Aorta (tissue), 5 donors: ENCODE data around the gene UNC79. TPM values are rescaled to one million over a fixed set of nuclear protein-coding genes. Genes with fewer than 3 reads are reported as not detected.

Experiments
- ATAC-seq: fragments of 200-7000 bp; cut with Tn5 transposase; one replicate; pipeline ENCODE4 v1.9.1; 2022; ENCODE audit warnings: moderate library complexity; ENCODE audit not compliant: low FRiP score
- DNase-seq, 2 donors: peaks; one replicate each; pipeline ENCODE4 v3.0.0-alpha.2; 2020
- H3K27ac ChIP-seq, 2 donors: one replicate each; pipeline ENCODE4 v1.5.1; 2013; ENCODE audit warnings: low read length in 2 of 2, mild to moderate bottlenecking in 2 of 2, moderate library complexity in 2 of 2, control low read depth in 1 of 2, inconsistent platforms in 1 of 2, low read depth in 1 of 2
- H3K27me3 ChIP-seq, 2 donors: one replicate each; pipeline ENCODE4 v1.6.1; 2013; ENCODE audit warnings: control low read depth in 1 of 2, low read length in 1 of 2, mild to moderate bottlenecking in 1 of 2, moderate library complexity in 1 of 2; ENCODE audit not compliant: insufficient read depth in 2 of 2, control insufficient read depth in 1 of 2
- H3K36me3 ChIP-seq, 2 donors: one replicate each; pipeline ENCODE4 v1.6.1; 2013; ENCODE audit warnings: control low read depth in 1 of 2, low read length in 1 of 2, mild to moderate bottlenecking in 1 of 2; ENCODE audit not compliant: insufficient read depth in 2 of 2, control insufficient read depth in 1 of 2
- H3K4me1 ChIP-seq, 2 donors: one replicate each; pipeline ENCODE4 v1.6.1; 2013; ENCODE audit warnings: low read length in 2 of 2, control low read depth in 1 of 2, mild to moderate bottlenecking in 1 of 2, moderate library complexity in 1 of 2; ENCODE audit not compliant: insufficient read depth in 2 of 2, control insufficient read depth in 1 of 2
- H3K4me3 ChIP-seq, 2 donors: one replicate each; pipeline ENCODE4 v1.5.1; 2013; ENCODE audit warnings: low read length in 2 of 2, control low read depth in 1 of 2, mild to moderate bottlenecking in 1 of 2
- H3K9me3 ChIP-seq: one replicate; pipeline ENCODE4 v1.6.1; 2013; ENCODE audit warnings: mild to moderate bottlenecking, low read length; ENCODE audit not compliant: control insufficient read depth
- WGBS, 2 donors: extraction: QIAGEN DNeasy Blood & Tissue Kit; methylation state at CpG; one replicate each; pipeline ENCODE4 v1.1.7; 2013; 5-methylcytosine and 5-hydroxymethylcytosine counted together
- intact Hi-C, 2 donors: fragments of 100-400 bp; cut with DNase I; formaldehyde crosslinking; loops; one replicate each; pipeline versions ENCODE4 v1.14.2 to v1.15.0; 2022
- polyA plus RNA-seq, 2 donors: library from polyadenylated mRNA; stranded (reverse); fragments of 200-250 nt; gene quantifications; one replicate each; pipeline ENCODE4 v1.2.3, GENCODE V29; 2013
- total RNA-seq, 2 donors: library from RNA; stranded (reverse); fragmentation: NEBNext Ultra II Directional; extraction: Animal tissue kit (Norgen Biotek cat#: 25700); gene quantifications; one replicate each; pipeline ENCODE4 v1.2.1, GENCODE V29; 2021
- donor health status: healthy with polysubstance abuse.
- donor health status: Bipolar disorder and iron deficiency.
- donor health status: DM: no; HTN: no; CAD: no.
- donor health status: DM: no; HTN: no; CAD: no.
- donor health status: DM: yes; HTN: yes; CAD: no.

Gene UNC79
- total and polyA plus RNA-seq, 4 donors = 0.05 to 0.21 (median 0.16) TPM; not detected in 1

DNA sequence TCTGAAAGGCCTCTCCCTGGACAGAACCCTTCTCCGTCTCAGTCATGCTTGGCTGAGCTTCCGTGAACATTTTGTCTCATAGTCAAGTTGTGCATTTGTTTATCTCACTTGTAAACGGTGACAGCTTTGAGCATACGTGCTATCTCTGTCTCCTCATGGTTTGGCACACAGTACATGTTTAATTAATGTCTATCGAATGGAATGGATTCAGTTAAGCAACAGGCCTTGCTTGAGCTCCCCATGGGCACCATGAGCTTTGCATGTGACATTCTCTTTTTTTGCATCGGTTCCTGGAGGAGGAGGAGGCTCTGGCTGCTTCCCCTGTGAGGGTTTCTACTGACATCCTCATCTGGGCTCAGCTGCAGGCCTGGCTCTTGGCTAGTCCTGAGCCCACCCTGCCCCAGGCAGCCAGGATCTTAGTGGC, 277.6 kb downstream of the UNC79 start:
- intact Hi-C loops = no loop called here
- no peaks in the 10 kb centered on the region for H3K36me3 ChIP-seq
- H3K27me3 ChIP-seq = no peaks in the 10 kb centered on the region
- no peak overlapping the region for H3K4me3 ChIP-seq
- no peaks in the 10 kb centered on the region for H3K9me3 ChIP-seq
- ATAC-seq (peak; percentile 10), DNase-seq (no peak)
- H3K4me1 ChIP-seq = no peaks in the 10 kb centered on the region
- H3K27ac ChIP-seq = no peak overlapping the region
- 70 to 77% methylated on average over 6 of the region's 6 CpGs for WGBS, 2 donors

DNA sequence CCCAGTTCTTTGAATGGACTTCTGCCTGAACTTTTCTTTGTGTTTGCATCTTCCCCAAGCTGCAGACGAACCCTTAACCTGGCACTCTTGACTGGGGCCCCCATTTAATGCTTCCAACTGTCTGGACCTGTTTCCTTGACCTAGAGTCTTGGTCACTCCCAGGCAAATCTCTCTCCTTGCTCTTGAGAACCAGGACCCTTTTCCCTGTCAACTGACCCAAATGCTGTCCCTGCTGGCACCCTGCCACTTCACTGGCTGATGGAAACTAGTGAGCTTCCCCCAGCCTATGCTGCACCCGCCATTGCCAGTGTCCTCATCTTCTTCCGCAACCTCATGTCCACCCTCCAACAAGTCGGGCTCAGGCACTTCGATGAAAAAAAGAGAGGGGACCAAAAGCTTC, 278.1 kb downstream of the UNC79 start:
- no peak overlapping the region for H3K27ac ChIP-seq
- no peaks in the 10 kb centered on the region for H3K36me3 ChIP-seq
- intact Hi-C loops = no loop called here
- no peak overlapping the region for H3K4me3 ChIP-seq
- no peaks in the 10 kb centered on the region for H3K4me1 ChIP-seq
- ATAC-seq (no peak), DNase-seq (no peak)
- WGBS, 2 donors = 82% methylated on average over 5 of the region's 5 CpGs
- no peaks in the 10 kb centered on the region for H3K27me3 ChIP-seq
- no peaks in the 10 kb centered on the region for H3K9me3 ChIP-seq

DNA sequence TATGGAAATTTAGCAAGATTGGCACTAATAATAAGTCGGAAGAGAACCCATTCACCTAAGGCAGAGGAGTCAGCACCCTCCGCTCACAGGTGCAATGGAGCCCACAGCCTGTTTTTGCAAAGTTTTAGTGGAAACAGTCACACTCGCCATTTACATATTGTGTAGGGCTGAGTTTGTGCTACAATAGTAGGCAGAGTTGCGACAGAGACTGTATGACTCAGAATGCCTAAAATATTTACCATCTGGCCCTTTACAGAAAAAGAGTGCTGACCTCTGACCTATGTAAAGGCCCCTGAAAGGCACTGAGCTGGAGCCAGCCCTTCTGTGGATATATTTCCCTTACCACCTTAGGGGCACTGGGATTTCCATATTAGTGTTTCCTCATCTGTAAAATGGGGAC, 278.5 kb downstream of the UNC79 start:
- ATAC-seq (no peak), DNase-seq (no peak)
- Histone ChIP-seq H3K36me3 (no peaks in the 10 kb centered on the region), H3K27me3 (no peaks in the 10 kb centered on the region), H3K9me3 (no peaks in the 10 kb centered on the region), H3K4me3 (no peak overlapping the region), H3K27ac (no peak overlapping the region), H3K4me1 (no peaks in the 10 kb centered on the region)
- intact Hi-C loops = no loop called here
- 90 to 91% methylated on average over 4 of the region's 4 CpGs for WGBS, 2 donors

DNA sequence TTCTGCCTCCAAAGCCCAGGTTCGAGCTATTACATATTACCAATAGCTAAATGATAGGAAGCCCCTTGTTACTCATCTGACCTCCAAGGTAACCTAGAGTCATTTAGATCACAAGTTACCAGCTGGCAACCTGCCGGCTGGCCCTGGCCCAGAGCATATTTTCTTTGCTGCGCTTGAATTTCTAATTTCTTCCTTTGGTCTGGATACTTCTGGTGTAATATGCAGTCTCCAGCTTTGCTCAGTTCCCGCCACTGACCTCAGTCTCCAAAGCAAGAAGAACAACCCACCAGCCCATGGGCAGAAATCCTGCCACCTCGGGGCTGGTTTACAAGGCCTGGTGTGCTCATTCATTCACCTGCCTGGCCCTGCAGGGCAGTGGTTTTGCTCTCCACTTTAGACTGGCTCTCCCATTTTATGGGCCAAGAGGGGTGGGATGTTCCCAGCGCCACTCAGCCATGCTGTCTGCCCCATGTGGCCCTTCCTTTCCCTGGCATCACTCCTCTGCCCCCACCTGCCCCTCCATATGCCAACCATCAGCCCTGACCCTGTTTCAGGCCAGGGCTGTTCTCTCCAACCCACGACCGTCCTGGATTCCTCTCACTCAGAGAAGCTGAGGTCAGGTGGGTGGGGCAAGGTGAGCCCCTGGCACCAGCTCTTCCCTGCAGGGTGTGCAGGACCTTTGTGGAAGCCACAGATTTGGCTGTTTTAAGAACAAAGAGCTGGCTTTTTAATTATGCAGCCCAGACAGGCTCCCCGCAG, 281.5 kb downstream of the UNC79 start:
- ATAC-seq = no peak
- H3K36me3 ChIP-seq = no peaks in the 10 kb centered on the region
- H3K27me3 ChIP-seq = no peaks in the 10 kb centered on the region
- H3K4me3 ChIP-seq = no peak overlapping the region
- no peak overlapping the region for H3K27ac ChIP-seq
- no peak for DNase-seq
- WGBS, 2 donors = 61 to 63% methylated on average over 9 of the region's 9 CpGs
- no peaks in the 10 kb centered on the region for H3K9me3 ChIP-seq
- no peaks in the 10 kb centered on the region for H3K4me1 ChIP-seq
- intact Hi-C loops = no loop called here

DNA sequence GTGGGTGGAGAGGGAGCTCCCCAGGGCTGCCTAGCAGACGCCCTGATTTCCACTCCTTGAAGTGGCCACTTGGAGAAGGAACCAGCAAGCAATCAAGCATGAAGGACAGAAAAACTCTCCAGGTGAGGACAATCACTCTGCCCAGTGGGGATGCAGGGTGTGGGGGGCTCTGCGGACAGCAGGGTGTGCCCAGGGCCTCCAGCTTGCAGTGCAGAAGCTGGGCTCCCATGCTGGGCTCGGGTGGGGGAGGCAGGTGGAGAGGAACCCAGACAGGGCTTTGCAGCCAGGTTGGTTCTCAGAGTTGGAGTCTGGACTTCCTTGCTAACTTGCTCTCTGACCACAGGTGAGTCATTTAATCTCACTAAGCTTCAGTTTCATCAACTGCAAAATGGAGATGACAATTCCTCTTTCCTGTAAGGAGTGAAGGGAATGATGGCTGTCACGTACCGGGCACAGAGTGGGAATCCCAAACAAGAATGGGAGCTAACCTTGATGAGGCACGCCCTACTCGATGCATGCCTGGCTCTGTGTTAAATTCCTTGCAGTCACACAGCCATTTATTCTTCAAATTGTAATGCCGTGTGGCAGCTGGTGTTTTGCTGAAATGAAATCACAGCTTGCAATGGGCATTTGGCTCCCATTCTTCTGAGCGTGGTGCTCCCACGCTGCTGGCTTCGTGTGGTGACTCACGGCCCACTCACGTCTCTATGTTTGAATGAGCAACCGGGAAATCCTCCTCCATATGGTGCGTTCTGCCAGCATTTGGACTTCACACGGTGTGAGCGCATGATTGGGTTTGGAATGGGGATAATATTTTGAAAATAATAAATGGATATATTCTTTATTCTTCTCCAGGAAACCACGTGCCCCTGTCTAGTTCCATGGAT, 282.3 kb downstream of the UNC79 start:
- intact Hi-C loops = no loop called here
- Histone ChIP-seq H3K9me3 (no peaks in the 10 kb centered on the region), H3K27ac (no peak overlapping the region), H3K27me3 (no peaks in the 10 kb centered on the region), H3K4me1 (no peaks in the 10 kb centered on the region), H3K4me3 (no peak overlapping the region), H3K36me3 (no peaks in the 10 kb centered on the region)
- WGBS, 2 donors = 53 to 54% methylated on average over 18 of the region's 18 CpGs
- ATAC-seq (no peak), DNase-seq (no peak)

DNA sequence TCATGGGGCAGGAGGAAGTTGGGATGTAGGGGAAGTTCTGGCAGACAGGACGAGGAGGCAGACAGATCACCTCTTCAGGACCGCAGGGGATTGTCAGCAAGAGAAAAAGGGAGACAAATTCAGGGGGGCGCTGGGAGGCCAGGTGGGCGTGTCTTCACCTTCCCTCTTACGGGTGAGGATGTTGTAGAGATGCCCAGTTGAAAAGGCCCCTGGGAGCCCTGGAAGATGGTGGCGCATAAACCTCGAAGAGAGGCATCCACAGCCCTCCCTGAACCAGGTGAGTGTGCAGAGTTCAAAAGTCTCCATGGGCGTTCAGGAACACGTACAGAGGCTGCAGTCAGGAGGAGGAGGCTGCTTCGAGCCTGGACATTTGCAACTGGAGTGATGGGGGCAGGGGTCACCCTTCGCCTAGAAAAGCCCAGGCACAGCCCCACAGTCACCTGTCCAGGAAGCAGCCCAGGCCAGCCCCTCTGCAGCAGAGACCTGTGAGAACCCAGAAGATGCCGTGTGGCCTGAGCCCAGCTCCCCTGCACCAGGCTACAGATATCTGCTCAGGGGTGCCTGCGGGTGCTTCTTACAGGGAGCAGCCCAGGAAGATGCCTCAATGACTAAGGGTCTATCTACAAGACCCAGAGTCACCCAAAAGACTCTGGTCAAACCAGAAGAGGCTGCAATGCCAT, 283.1 kb downstream of the UNC79 start:
- no peaks in the 10 kb centered on the region for H3K27me3 ChIP-seq
- H3K9me3 ChIP-seq = no peaks in the 10 kb centered on the region
- 64% methylated on average over 13 of the region's 13 CpGs for WGBS, 2 donors
- no peaks in the 10 kb centered on the region for H3K36me3 ChIP-seq
- DNase-seq (no peak), ATAC-seq (no peak)
- H3K4me3 ChIP-seq = no peak overlapping the region
- no peak overlapping the region for H3K27ac ChIP-seq
- no peaks in the 10 kb centered on the region for H3K4me1 ChIP-seq
- intact Hi-C loops = no loop called here

DNA sequence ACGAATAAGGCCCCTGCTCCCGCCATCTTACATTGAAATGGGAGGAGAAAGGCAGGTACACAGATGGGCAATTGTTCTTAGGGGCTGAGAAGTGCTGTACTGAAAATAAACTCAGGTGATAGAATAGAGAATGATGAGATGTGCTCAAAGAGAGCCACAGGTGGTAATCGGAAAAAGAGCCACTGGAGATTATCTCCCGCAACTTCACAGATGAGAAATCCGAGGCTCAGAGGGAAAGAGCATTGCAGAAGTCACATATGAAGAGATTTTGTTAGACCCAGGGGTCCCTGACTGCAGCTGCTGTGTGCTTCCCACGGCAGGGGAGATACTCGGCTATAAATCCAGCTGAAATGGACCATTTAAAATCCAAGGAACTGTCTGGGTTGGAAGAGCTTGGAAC, 283.9 kb downstream of the UNC79 start:
- H3K27ac ChIP-seq = no peak overlapping the region
- WGBS, 2 donors = 77% methylated on average over 7 of the region's 7 CpGs
- DNase-seq (no peak), ATAC-seq (no peak)
- intact Hi-C loops = no loop called here
- H3K9me3 ChIP-seq = no peaks in the 10 kb centered on the region
- H3K4me3 ChIP-seq = no peak overlapping the region
- no peaks in the 10 kb centered on the region for H3K4me1 ChIP-seq
- H3K36me3 ChIP-seq = no peaks in the 10 kb centered on the region
- no peaks in the 10 kb centered on the region for H3K27me3 ChIP-seq

DNA sequence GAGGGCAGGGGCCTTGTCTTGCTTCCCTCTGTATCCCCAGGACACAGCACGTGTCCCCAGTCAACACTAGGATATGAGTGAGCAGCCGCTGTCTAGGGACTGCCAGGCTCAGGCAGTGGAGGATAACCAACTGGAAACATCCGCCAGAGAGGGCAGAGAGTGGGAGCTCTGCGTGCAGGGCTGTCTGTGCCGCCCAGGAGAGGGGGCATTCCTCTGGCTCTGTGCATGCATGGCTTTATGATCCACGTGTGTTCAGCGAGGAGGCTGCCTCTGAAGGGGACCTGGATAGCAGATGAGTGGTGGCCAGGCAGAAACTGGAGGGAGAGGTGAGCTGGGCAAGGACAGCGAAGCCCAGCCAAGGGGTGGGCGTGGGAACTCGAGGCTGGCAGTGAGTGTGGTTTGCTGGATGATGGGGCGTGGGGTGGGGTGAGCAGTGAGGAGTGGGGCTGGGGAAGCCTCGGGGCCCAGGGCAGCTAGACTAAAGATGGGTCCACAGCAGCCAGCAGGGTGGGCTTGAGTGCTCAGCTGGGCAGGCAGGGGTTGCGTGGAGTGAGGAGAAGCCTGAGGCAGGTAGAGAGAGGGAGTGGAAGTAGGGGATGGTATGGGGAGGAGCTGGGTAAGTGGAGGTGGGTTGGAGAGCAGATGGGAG, 284.7 kb downstream of the UNC79 start:
- no peak overlapping the region for H3K4me3 ChIP-seq
- H3K9me3 ChIP-seq = no peaks in the 10 kb centered on the region
- H3K27me3 ChIP-seq = no peaks in the 10 kb centered on the region
- no peaks in the 10 kb centered on the region for H3K36me3 ChIP-seq
- H3K27ac ChIP-seq = no peak overlapping the region
- ATAC-seq (no peak), DNase-seq (peak in 1 of 2 donors; percentile 63)
- no peaks in the 10 kb centered on the region for H3K4me1 ChIP-seq
- 62 to 63% methylated on average over 13 of the region's 13 CpGs for WGBS, 2 donors
- intact Hi-C loops = no loop called here
